GM12872 (cell line): Measurements from ENCODE around the gene KLHDC3.

Experiments used
- CTCF ChIP-seq: IDR thresholded peaks from 3 replicates; pipeline ENCODE4 v1.5.1; 2011; ENCODE audit warnings: low read depth, mild to moderate bottlenecking, low read length, moderate library complexity; ENCODE audit not compliant: insufficient read depth

Gene KLHDC3

GRCh38 chr6:42970871-42971612 lies 43.0 kb upstream of the KLHDC3 start:
- TF ChIP-seq CTCF: no peak

GRCh38 chr6:42971746-42972327 lies 42.2 kb upstream of the KLHDC3 start:
- no peak for TF ChIP-seq CTCF

GRCh38 chr6:42973926-42974325 lies 40.1 kb upstream of the KLHDC3 start:
- no peak for TF ChIP-seq CTCF

GRCh38 chr6:42974919-42975505 lies 39.0 kb upstream of the KLHDC3 start:
- TF ChIP-seq CTCF: no peak

- no peak for TF ChIP-seq CTCF
These were observed 35.6 kb upstream of the KLHDC3 start for GRCh38 chr6:42978487-42978838.

GRCh38 chr6:42978839-42979522 lies 35.1 kb upstream of the KLHDC3 start, which contains the start of gene PEX6:
Gene PEX6 (minus strand): TSS chr6:42979181. CDS start chr6:42979150, 31 bp downstream.
- TF ChIP-seq CTCF: no peak

- no peak; the same call in 2 of the 3 replicates for TF ChIP-seq CTCF
These were observed 34.4 kb upstream of the KLHDC3 start for GRCh38 chr6:42979523-42980177.
